NCI-H187 (cell line): ENCODE data around the gene SNX25.

Source experiments
- DNase-seq, 2 experiments: peaks; one replicate each; lab custom pipeline; 2025; lab: John Stamatoyannopoulos, UW

Gene SNX25

DNA sequence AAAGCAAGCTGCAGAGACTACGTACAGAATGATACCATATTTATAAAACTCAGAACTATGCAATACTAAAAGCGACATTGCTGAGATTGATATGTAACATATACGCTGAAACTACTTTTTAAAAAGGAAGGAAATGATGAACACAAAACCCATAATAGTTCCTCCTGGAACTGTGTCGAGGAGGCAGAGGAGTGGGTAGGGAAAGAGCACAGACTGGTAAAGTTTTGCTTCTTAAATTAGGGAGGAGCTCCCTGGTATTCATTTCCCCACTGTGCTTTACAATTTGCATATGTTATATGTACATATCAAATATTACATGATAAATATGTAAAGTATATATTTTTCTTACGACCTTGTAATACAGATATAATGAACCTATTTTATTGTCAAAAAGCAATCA is 202.5 kb downstream of the SNX25 start:
- DNase-seq, result no peak

- no peak for DNase-seq
These were observed 203.0 kb downstream of the SNX25 start for GRCh38 chr4:185412412-185412811.
